Astrocyte (in vitro differentiated cells and primary cell): Measurements from ENCODE around the gene C16orf96. TPM values are rescaled to one million over a fixed set of nuclear protein-coding genes. Genes with fewer than 3 reads are reported as not detected.
A peak's percentile ranks its signal among the peaks of the same experiment; 100 is the strongest.

Source experiments
- DNase-seq: peaks from one replicate; pipeline ENCODE4 v3.0.0-alpha.2; 2010; ENCODE audit warnings: low read depth
- FAIRE-seq: peaks from 2 replicates; lab custom pipeline; 2011; peaks lifted over from hg19 to GRCh38; lab: Jason Lieb, UNC
- H2AFZ ChIP-seq: 2 replicates; pipeline ENCODE4 v1.6.0; 2012; ENCODE audit warnings: low read depth, low read length, inconsistent platforms
- H3K27ac ChIP-seq: 2 replicates; pipeline ENCODE4 v1.5.1; 2011; ENCODE audit warnings: low read depth, low read length, inconsistent platforms
- H3K27me3 ChIP-seq: 2 replicates; pipeline ENCODE4 v1.6.0; 2011; ENCODE audit warnings: low read length, inconsistent platforms; ENCODE audit not compliant: insufficient read depth
- H3K36me3 ChIP-seq: 2 replicates; pipeline ENCODE4 v1.5.1; 2011; ENCODE audit warnings: low read length, inconsistent platforms; ENCODE audit not compliant: insufficient read depth
- H3K4me1 ChIP-seq: 2 replicates; pipeline ENCODE4 v1.5.1; 2011; ENCODE audit warnings: low read length, inconsistent platforms; ENCODE audit not compliant: insufficient read depth
- H3K4me2 ChIP-seq: 2 replicates; pipeline ENCODE4 v1.6.0; 2012; ENCODE audit warnings: low read length, inconsistent platforms
- H3K4me3 ChIP-seq: 2 replicates; pipeline ENCODE4 v1.5.1; 2011; ENCODE audit warnings: low read depth, mild to moderate bottlenecking, low read length, inconsistent platforms; ENCODE audit not compliant: insufficient read depth
- H3K79me2 ChIP-seq: 2 replicates; pipeline ENCODE4 v1.6.0; 2012; ENCODE audit warnings: mild to moderate bottlenecking, low read length, inconsistent platforms; ENCODE audit not compliant: insufficient read depth
- H3K9ac ChIP-seq: 2 replicates; pipeline ENCODE4 v1.6.0; 2012; ENCODE audit warnings: mild to moderate bottlenecking, low read length, inconsistent platforms
- H3K9me3 ChIP-seq: 2 replicates; pipeline ENCODE4 v1.5.1; 2012; ENCODE audit warnings: low read depth, mild to moderate bottlenecking, low read length, inconsistent platforms; ENCODE audit not compliant: insufficient read depth
- H4K20me1 ChIP-seq: 2 replicates; pipeline ENCODE4 v1.6.0; 2012; ENCODE audit warnings: low read length, inconsistent platforms; ENCODE audit not compliant: insufficient read depth
- H3K27ac Mint-ChIP-seq: one replicate; pipeline ENCODE4 v1.8.0; 2021; ENCODE audit warnings: mild to moderate bottlenecking, mixed read lengths; ENCODE audit not compliant: unreplicated experiment
- H3K27me3 Mint-ChIP-seq: one replicate; pipeline ENCODE4 v1.8.0; 2021; ENCODE audit warnings: low read depth, mixed read lengths; ENCODE audit not compliant: unreplicated experiment
- H3K36me3 Mint-ChIP-seq: one replicate; pipeline ENCODE4 v1.8.0; 2021; ENCODE audit warnings: low read depth, mixed read lengths; ENCODE audit not compliant: unreplicated experiment
- H3K4me1 Mint-ChIP-seq: one replicate; pipeline ENCODE4 v1.8.0; 2021; ENCODE audit warnings: low read depth, mixed read lengths; ENCODE audit not compliant: unreplicated experiment
- H3K4me3 Mint-ChIP-seq: one replicate; pipeline ENCODE4 v1.8.0; 2021; ENCODE audit warnings: mild to moderate bottlenecking, moderate library complexity, mixed read lengths; ENCODE audit not compliant: unreplicated experiment
- H3K9me3 Mint-ChIP-seq: one replicate; pipeline ENCODE4 v1.8.0; 2021; ENCODE audit warnings: mild to moderate bottlenecking, mixed read lengths; ENCODE audit not compliant: unreplicated experiment
- EZH2 ChIP-seq: IDR thresholded peaks from 2 replicates; pipeline ENCODE4 v1.6.1; 2012; ENCODE audit warnings: mild to moderate bottlenecking, low read length, inconsistent platforms; ENCODE audit not compliant: insufficient read depth
- total RNA-seq: library from RNA; stranded (reverse); gene quantifications from 2 replicates; pipeline ENCODE4 v1.2.1, GENCODE V29; 2021
- TF ChIP-seq, protein P1 (sequence below): IDR thresholded peaks from 2 replicates; pipeline ENCODE4 v1.5.1; 2011; ENCODE audit warnings: low read depth, mild to moderate bottlenecking, inconsistent platforms, low read length, moderate library complexity; ENCODE audit not compliant: insufficient read depth

Gene C16orf96
- total RNA-seq, 1 donor from 2014 or later, result 0.20 TPM

DNA sequence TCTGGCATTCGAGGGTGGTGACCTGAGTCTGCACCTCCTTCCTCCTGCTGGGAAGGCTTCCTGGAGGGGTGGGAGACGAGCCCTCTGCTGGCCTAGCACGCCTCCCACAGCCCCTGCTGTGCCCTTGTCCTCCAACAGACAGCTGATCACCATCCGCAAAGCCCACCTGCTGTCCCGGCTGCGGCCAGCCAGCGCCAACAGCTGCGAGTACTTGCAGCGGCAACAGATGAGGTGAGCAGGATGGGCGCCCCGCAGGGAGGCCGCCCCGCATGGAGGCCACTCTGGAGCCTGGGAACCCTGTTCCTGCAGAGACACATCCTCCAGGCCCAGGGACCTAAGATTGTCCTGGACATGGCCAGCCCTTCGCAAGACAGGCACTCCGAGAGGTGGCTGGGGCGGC, 36.9 kb downstream of the C16orf96 start:
- no peaks in the 10 kb centered on the region for H3K9me3 ChIP-seq
- H3K9me3 Mint-ChIP-seq, result peaks cover 2% of the 10 kb centered on the region
- no peaks in the 10 kb centered on the region for H3K36me3 ChIP-seq
- no peaks in the 10 kb centered on the region for H3K4me1 ChIP-seq
- H3K27ac ChIP-seq, result no peak overlapping the region
- H3K4me3 Mint-ChIP-seq, result no peak overlapping the region
- no peaks in the 10 kb centered on the region for H4K20me1 ChIP-seq
- no peak for DNase-seq
- H3K4me1 Mint-ChIP-seq, result no peaks in the 10 kb centered on the region
- H3K9ac ChIP-seq, result no peak overlapping the region
- H3K27ac Mint-ChIP-seq, result no peak overlapping the region
- no peak overlapping the region for H3K4me2 ChIP-seq
- no peak overlapping the region for H3K4me3 ChIP-seq
- no peak for FAIRE-seq
- H3K36me3 Mint-ChIP-seq, result no peaks in the 10 kb centered on the region
- H3K27me3 Mint-ChIP-seq, result peaks cover 20% of the 10 kb centered on the region
- H3K27me3 ChIP-seq, result peaks cover 2% of the 10 kb centered on the region
- H2AFZ ChIP-seq, result no peak overlapping the region
- H3K79me2 ChIP-seq, result no peaks in the 10 kb centered on the region
- TF ChIP-seq EZH2, result no peak
- TF ChIP-seq, protein P1, sequence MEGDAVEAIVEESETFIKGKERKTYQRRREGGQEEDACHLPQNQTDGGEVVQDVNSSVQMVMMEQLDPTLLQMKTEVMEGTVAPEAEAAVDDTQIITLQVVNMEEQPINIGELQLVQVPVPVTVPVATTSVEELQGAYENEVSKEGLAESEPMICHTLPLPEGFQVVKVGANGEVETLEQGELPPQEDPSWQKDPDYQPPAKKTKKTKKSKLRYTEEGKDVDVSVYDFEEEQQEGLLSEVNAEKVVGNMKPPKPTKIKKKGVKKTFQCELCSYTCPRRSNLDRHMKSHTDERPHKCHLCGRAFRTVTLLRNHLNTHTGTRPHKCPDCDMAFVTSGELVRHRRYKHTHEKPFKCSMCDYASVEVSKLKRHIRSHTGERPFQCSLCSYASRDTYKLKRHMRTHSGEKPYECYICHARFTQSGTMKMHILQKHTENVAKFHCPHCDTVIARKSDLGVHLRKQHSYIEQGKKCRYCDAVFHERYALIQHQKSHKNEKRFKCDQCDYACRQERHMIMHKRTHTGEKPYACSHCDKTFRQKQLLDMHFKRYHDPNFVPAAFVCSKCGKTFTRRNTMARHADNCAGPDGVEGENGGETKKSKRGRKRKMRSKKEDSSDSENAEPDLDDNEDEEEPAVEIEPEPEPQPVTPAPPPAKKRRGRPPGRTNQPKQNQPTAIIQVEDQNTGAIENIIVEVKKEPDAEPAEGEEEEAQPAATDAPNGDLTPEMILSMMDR, result no peak

DNA sequence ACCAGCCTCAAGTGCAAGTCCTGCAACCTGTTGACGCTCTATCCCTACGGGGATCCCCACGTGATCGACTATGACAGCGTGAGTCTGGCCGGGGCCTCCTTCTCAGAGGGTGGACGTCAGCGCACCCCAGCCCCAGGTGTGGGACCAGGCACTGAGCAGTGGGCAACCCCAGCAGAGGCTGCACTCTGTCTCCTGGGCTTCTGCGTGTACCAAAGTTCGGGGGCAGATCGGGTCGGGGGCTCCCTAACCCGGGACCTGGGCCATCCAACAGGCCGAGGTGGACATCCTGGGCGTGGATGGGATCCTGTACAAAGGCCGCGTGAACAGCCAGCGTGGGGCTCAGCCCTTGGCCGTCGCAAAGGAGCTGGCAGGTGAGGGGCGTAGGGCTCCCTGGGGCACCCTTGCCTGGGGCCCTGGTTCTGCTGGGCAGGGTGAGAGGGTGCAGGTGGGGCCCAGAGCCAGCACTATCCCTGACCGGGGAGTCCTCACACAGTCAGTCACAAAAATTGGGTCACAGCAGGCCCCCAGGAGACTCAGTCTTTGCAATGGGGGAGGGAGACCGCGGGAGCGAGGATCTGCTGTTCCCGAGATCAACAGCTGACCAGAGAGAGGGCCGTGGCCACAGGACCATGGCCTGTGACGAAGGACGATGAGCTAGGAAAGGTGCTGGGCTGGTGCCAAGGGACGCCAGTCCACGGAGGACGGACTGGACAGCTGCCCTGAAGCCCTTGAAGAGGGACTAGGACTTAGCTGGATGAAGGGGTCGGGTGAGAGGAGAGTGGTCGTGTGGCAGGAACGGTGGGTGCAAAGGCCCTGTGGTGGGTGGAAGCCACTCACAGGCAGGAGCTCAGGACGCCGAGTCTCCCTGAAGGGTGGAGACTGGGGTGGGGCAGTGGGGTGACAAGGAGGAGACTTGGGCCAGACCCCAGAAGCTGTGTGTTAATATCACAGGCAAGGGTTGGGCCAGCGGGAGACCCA, 38.6 kb downstream of the C16orf96 start:
- Histone ChIP-seq H3K79me2 (no peaks in the 10 kb centered on the region), H2AFZ (no peak overlapping the region), H3K4me3 (no peak overlapping the region), H3K27ac (no peak overlapping the region), H3K9ac (no peak overlapping the region), H4K20me1 (no peaks in the 10 kb centered on the region), H3K27me3 (no peaks in the 10 kb centered on the region), H3K4me2 (no peak overlapping the region), H3K9me3 (no peaks in the 10 kb centered on the region), H3K36me3 (no peaks in the 10 kb centered on the region), H3K4me1 (no peaks in the 10 kb centered on the region)
- no peak for TF ChIP-seq EZH2
- TF ChIP-seq, protein P1, result no peak
- DNase-seq, result no peak
- no peak for FAIRE-seq
- no peak overlapping the region for H3K4me3 Mint-ChIP-seq
- no peaks in the 10 kb centered on the region for H3K9me3 Mint-ChIP-seq
- H3K4me1 Mint-ChIP-seq, result no peaks in the 10 kb centered on the region
- peak overlapping the region; percentile 91 for H3K27ac Mint-ChIP-seq
- no peaks in the 10 kb centered on the region for H3K36me3 Mint-ChIP-seq
- H3K27me3 Mint-ChIP-seq, result peaks cover 30% of the 10 kb centered on the region

DNA sequence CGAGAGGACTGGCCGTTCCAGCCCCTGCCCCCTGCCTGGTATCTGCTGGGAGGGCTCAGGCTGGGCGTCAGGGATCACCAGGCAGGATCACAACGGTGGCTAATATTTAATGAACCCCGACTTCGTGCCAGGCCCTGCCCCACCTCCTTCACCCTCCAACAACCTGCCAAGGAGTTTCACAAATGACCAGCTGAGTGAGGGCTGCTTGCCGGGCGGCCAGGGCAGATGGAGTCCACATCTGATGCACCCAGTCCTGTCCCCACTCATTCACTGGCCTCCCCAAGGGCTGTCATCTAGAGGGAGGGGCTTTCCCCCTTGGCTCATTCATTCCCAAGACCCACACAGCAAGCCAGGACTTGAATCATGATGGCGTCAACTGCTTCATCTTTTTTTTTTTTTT, 41.0 kb downstream of the C16orf96 start:
- DNase-seq, result peak; percentile 32
- H3K27ac Mint-ChIP-seq, result no peak overlapping the region
- H3K4me3 Mint-ChIP-seq, result no peak overlapping the region

More for the DNA sequence above, 41.0 kb downstream of the C16orf96 start:
- no peak overlapping the region for H2AFZ ChIP-seq
- Mint-ChIP-seq H3K27me3 (peaks cover 28% of the 10 kb centered on the region), H3K9me3 (no peaks in the 10 kb centered on the region), H3K4me1 (no peaks in the 10 kb centered on the region), H3K36me3 (no peaks in the 10 kb centered on the region)
- H4K20me1 ChIP-seq, result no peaks in the 10 kb centered on the region
- H3K79me2 ChIP-seq, result no peaks in the 10 kb centered on the region
- H3K36me3 ChIP-seq, result no peaks in the 10 kb centered on the region
- FAIRE-seq, result no peak
- no peak for TF ChIP-seq EZH2
- TF ChIP-seq, protein P1, result no peak
- no peak overlapping the region for H3K4me3 ChIP-seq
- H3K4me1 ChIP-seq, result no peaks in the 10 kb centered on the region
- H3K9ac ChIP-seq, result no peak overlapping the region
- peaks cover 3% of the 10 kb centered on the region for H3K27me3 ChIP-seq
- no peaks in the 10 kb centered on the region for H3K9me3 ChIP-seq
- H3K27ac ChIP-seq, result no peak overlapping the region
- no peak overlapping the region for H3K4me2 ChIP-seq
